ENCODE data around the gene POU4F3.

Gene POU4F3

GRCh38 chr5:146337928-146338327 is 711 bp upstream of the POU4F3 start:
- Histone ChIP-seq H3K27ac (no peak overlapping the region), H3K4me1 (peaks cover 3% of the 10 kb centered on the region), H3K9ac (no peak overlapping the region), H3K4me3 (ENCODE audit: low read depth, low read length) (no peak overlapping the region), H3K36me3 (ENCODE audit: control insufficient read depth, insufficient read depth, low read length) (no peaks in the 10 kb centered on the region), H2AFZ (no peak overlapping the region), H3K9me3 (ENCODE audit: control insufficient read depth, low read length) (no peaks in the 10 kb centered on the region), H3K79me2 (no peaks in the 10 kb centered on the region), H3K4me2 (ENCODE audit: low read length) (no peak overlapping the region), H3K27me3 (ENCODE audit: control insufficient read depth, insufficient read depth, low read length) (peaks cover 31% of the 10 kb centered on the region)
- TF ChIP-seq CTCF (IDR thresholded peaks at IDR 0.05), result no peak

- no peaks in the 10 kb centered on the region for H3K9me3 ChIP-seq (ENCODE audit: control insufficient read depth, low read length)
- TF ChIP-seq CTCF (IDR thresholded peaks at IDR 0.05), result no peak
- no peak overlapping the region for H3K4me3 ChIP-seq (ENCODE audit: low read depth, low read length)
Observed at GRCh38 chr5:146339715-146340259, 1.1 kb downstream of the POU4F3 start.

GRCh38 chr5:146340260-146341081 is 1.8 kb downstream of the POU4F3 start:
- Histone ChIP-seq H3K4me1 (peaks cover 3% of the 10 kb centered on the region), H3K27me3 (ENCODE audit: control insufficient read depth, insufficient read depth, low read length) (peaks cover 26% of the 10 kb centered on the region), H3K9me3 (ENCODE audit: control insufficient read depth, low read length) (no peaks in the 10 kb centered on the region), H2AFZ (no peak overlapping the region), H3K36me3 (ENCODE audit: control insufficient read depth, insufficient read depth, low read length) (no peaks in the 10 kb centered on the region), H3K79me2 (no peaks in the 10 kb centered on the region), H3K27ac (no peak overlapping the region), H3K4me3 (ENCODE audit: low read depth, low read length) (no peak overlapping the region), H3K9ac (no peak overlapping the region), H3K4me2 (ENCODE audit: low read length) (peak overlapping the region; percentile 51)
- TF ChIP-seq CTCF (IDR thresholded peaks at IDR 0.05), result no peak

More at GRCh38 chr5:146339715-146340259, 1.1 kb downstream of the POU4F3 start:
- H3K27ac ChIP-seq, result no peak overlapping the region
- H3K27me3 ChIP-seq (ENCODE audit: control insufficient read depth, insufficient read depth, low read length), result peaks cover 26% of the 10 kb centered on the region
- H2AFZ ChIP-seq, result no peak overlapping the region
- H3K9ac ChIP-seq, result no peak overlapping the region
- H3K36me3 ChIP-seq (ENCODE audit: control insufficient read depth, insufficient read depth, low read length), result no peaks in the 10 kb centered on the region
- no peaks in the 10 kb centered on the region for H3K79me2 ChIP-seq
- H3K4me2 ChIP-seq (ENCODE audit: low read length), result peak overlapping the region; percentile 51
- peaks cover 3% of the 10 kb centered on the region for H3K4me1 ChIP-seq

- H3K9ac ChIP-seq, result no peak overlapping the region
Observed at GRCh38 chr5:146341854-146342253, 3.2 kb downstream of the POU4F3 start.

More at GRCh38 chr5:146341854-146342253, 3.2 kb downstream of the POU4F3 start:
- no peak for TF ChIP-seq CTCF (IDR thresholded peaks at IDR 0.05)
- H3K4me2 ChIP-seq (ENCODE audit: low read length), result no peak overlapping the region
- no peaks in the 10 kb centered on the region for H3K9me3 ChIP-seq (ENCODE audit: control insufficient read depth, low read length)
- H3K79me2 ChIP-seq, result no peaks in the 10 kb centered on the region
- peaks cover 29% of the 10 kb centered on the region for H3K27me3 ChIP-seq (ENCODE audit: control insufficient read depth, insufficient read depth, low read length)
- H2AFZ ChIP-seq, result no peak overlapping the region
- peaks cover 3% of the 10 kb centered on the region for H3K4me1 ChIP-seq
- H3K27ac ChIP-seq, result no peak overlapping the region
- no peaks in the 10 kb centered on the region for H3K36me3 ChIP-seq (ENCODE audit: control insufficient read depth, insufficient read depth, low read length)
- no peak overlapping the region for H3K4me3 ChIP-seq (ENCODE audit: low read depth, low read length)
